Heart left ventricle (tissue), 16 donors: ENCODE results near the gene L3MBTL1. TPM values are rescaled to one million over a fixed set of nuclear protein-coding genes. Genes with fewer than 3 reads are reported as not detected.

ENCODE experiments used
- ATAC-seq, 4 donors: fragments of 200-7000 bp; cut with Tn5 transposase; one replicate each; pipeline ENCODE4 v1.9.1; 2020 to 2022; ENCODE audit warnings: moderate library complexity in 4 of 4, mild to moderate bottlenecking in 3 of 4, moderate number of reproducible peaks in 1 of 4
- DNase-seq, 5 donors: peaks; one replicate each; pipeline ENCODE4 v3.0.0-alpha.2; 2020
- H3K27ac ChIP-seq, 12 donors: fragments of 200-600 bp; sonication (generic) in 4 of 12; one replicate each; pipeline versions ENCODE4 v1.5.0 to v1.8.0; 2016 to 2022; ENCODE audit warnings: mild to moderate bottlenecking in 2 of 12
- H3K27me3 ChIP-seq, 9 donors: fragments of 200-600 bp; sonication (generic) in 2 of 9; one replicate each; pipeline versions ENCODE4 v1.5.1 to v1.8.0; 2016 to 2022; ENCODE audit warnings: mild to moderate bottlenecking in 3 of 9
- H3K36me3 ChIP-seq, 9 donors: fragments of 200-600 bp; sonication (generic) in 2 of 9; one replicate each; pipeline versions ENCODE4 v1.5.0 to v1.8.0; 2018 to 2022; ENCODE audit warnings: mild to moderate bottlenecking in 2 of 9
- H3K4me1 ChIP-seq, 12 donors: fragments of 200-600 bp; sonication (generic) in 4 of 12; one replicate each; pipeline versions ENCODE4 v1.5.0 to v1.8.0; 2016 to 2022; ENCODE audit warnings: mild to moderate bottlenecking in 3 of 12
- H3K4me3 ChIP-seq, 12 donors: fragments of 200-600 bp; sonication (generic) in 4 of 12; one replicate each; pipeline versions ENCODE4 v1.5.0 to v1.8.0; 2017 to 2022; ENCODE audit warnings: mild to moderate bottlenecking in 9 of 12, moderate library complexity in 4 of 12
- H3K9me3 ChIP-seq, 12 donors: fragments of 200-600 bp; sonication (generic) in 4 of 12; one replicate each; pipeline versions ENCODE4 v1.5.0 to v1.8.0; 2016 to 2022; ENCODE audit warnings: mild to moderate bottlenecking in 1 of 12
- CTCF ChIP-seq, 12 donors: fragments of 200-600 bp; sonication (generic) in 4 of 12; IDR thresholded peaks; one replicate each; pipeline versions ENCODE4 v1.5.0 to v1.8.0; 2018 to 2022; ENCODE audit warnings: antibody characterized with exemption in 12 of 12, mild to moderate bottlenecking in 5 of 12
- POLR2A ChIP-seq, 2 donors: fragments of 450-650 bp; IDR thresholded peaks; one replicate each; pipeline ENCODE4 v1.6.1; 2017; ENCODE audit warnings: antibody characterized with exemption in 2 of 2, mild to moderate bottlenecking in 2 of 2, moderate library complexity in 2 of 2
- WGBS, 4 donors: extraction: QIAGEN DNeasy Blood & Tissue Kit in 2 of 4; methylation state at CpG; one replicate each; pipeline versions ENCODE4 v1.1.5 to v1.1.7; 2013 to 2018; 5-methylcytosine and 5-hydroxymethylcytosine counted together
- intact Hi-C, 10 donors: fragments of 100-400 bp; cut with DNase I; formaldehyde crosslinking; loops; one replicate each; pipeline versions ENCODE4 v1.11.1 to v1.14.2; 2022
- polyA plus RNA-seq, 2 donors: library from polyadenylated mRNA; stranded (reverse); fragments of 200-250 nt; gene quantifications; one replicate each; pipeline ENCODE4 v1.2.3, GENCODE V29; 2013
- total RNA-seq, 9 donors: library from RNA; depleted of rRNA in 2 of 9; stranded (reverse); fragments of >200 nt in 2 of 9; fragmentation: NEBNext Ultra II Directional in 3 of 9; extraction: Animal tissue kit (Norgen Biotek cat#: 25700) in 3 of 9; gene quantifications; one replicate each; pipeline versions ENCODE4 v1.1.0 to v1.2.4, GENCODE V29; 2016 to 2023
- donor health status: ischemic (EF 13 %, LVEDD 7.1; RV severe dilation, severe dysfunction).
- donor health status: healthy with polysubstance abuse.
- donor health status: DM: no; HTN: yes; CAD: no.
- donor health status: DM: no; HTN: no; CAD: no.
- donor health status: ischemic (EF 25% LVEDD 6.9; RV normal size, moderate dysfunction).
- donor health status: ischemic (EF 25% LVEDD 5.7; RV mildly dilated, moderate dysfunction).
- donor health status: healthy.
- donor health status: DM: yes; HTN: yes; CAD: no.
- donor health status: ischemic (EF 35%, LVEDD 5.7; RV mildly dilated, moderate dysfunction).
- donor health status: nonischemic (EF 11% LVEDD 7.7; RV severe dilation, severe dysfunction).
- donor health status: DM: yes; HTN: yes; CAD: no.
- donor health status: PGD.
- donor health status: ischemic (EF 29% LVEDD 5.4; RV normal size, mild dysfunction).
- donor health status: nonischemic (EF 23%, LVEDD 6.1; RV moderate dilation, normal function).

L3MBTL1 gene
- total and polyA plus RNA-seq, 11 donors = 1.3 to 6.9 (median 3.8) TPM

- Histone ChIP-seq H3K27me3 (no peaks in the 10 kb centered on the region), H3K9me3 (peaks cover 0 to 8% (median 0%) of the 10 kb centered on the region in 12 donors), H3K4me3 (no peak overlapping the region), H3K36me3 (peaks cover 0 to 9% (median 0%) of the 10 kb centered on the region in 9 donors), H3K4me1 (no peaks in the 10 kb centered on the region), H3K27ac (no peak overlapping the region)
- no peak for TF ChIP-seq POLR2A (IDR thresholded peaks at IDR 0.05)
- no peak for TF ChIP-seq CTCF (IDR thresholded peaks at IDR 0.05)
- no peak for DNase-seq
- intact Hi-C loops = no loop called here
- WGBS, 4 donors = 81 to 88% (median 85%) methylated on average over 2 to 4 of the region's 4 CpGs
- peak in 1 of 4 donors; percentile 34 for ATAC-seq
These were observed 42.0 kb downstream of the L3MBTL1 start for GRCh38 chr20:43549416-43550065.

GRCh38 chr20:43550456-43550855, 43.0 kb downstream of the L3MBTL1 start:
- 87 to 97% (median 93%) methylated on average over 2 of the region's 2 CpGs for WGBS, 4 donors
- Histone ChIP-seq H3K27me3 (no peaks in the 10 kb centered on the region), H3K4me3 (no peak overlapping the region), H3K4me1 (no peaks in the 10 kb centered on the region), H3K36me3 (peaks cover 0 to 3% (median 0%) of the 10 kb centered on the region in 9 donors), H3K27ac (no peak overlapping the region), H3K9me3 (peaks cover 0 to 8% (median 0%) of the 10 kb centered on the region in 12 donors)
- no peak for DNase-seq
- intact Hi-C loops = no loop called here
- no peak for ATAC-seq
- TF ChIP-seq POLR2A (IDR thresholded peaks at IDR 0.05) = no peak
- TF ChIP-seq CTCF (IDR thresholded peaks at IDR 0.05) = no peak

- Histone ChIP-seq H3K4me1 (peaks cover 0 to 3% (median 0%) of the 10 kb centered on the region in 12 donors), H3K4me3 (no peak overlapping the region), H3K9me3 (no peaks in the 10 kb centered on the region), H3K27ac (no peak overlapping the region), H3K36me3 (no peaks in the 10 kb centered on the region), H3K27me3 (no peaks in the 10 kb centered on the region)
- ATAC-seq (no peak), DNase-seq (no peak)
- TF ChIP-seq POLR2A (IDR thresholded peaks at IDR 0.05) = no peak
- no peak for TF ChIP-seq CTCF (IDR thresholded peaks at IDR 0.05)
- intact Hi-C loops = no loop called here
- 78 to 83% (median 80%) methylated on average over 3 of the region's 3 CpGs for whole genome bisulfite sequencing, 4 donors
These were observed 46.9 kb downstream of the L3MBTL1 start for GRCh38 chr20:43554369-43554768.

GRCh38 chr20:43558412-43559146, 51.1 kb downstream of the L3MBTL1 start, which contains the start of gene SGK2:
Gene SGK2, plus strand, starts transcription at chr20:43559027. Its CDS starts 7,469 bp downstream, at chr20:43566496.
- no peaks in the 10 kb centered on the region for H3K36me3 ChIP-seq
- no peak for TF ChIP-seq POLR2A (IDR thresholded peaks at IDR 0.05)
- no peak for TF ChIP-seq CTCF (IDR thresholded peaks at IDR 0.05)
- ATAC-seq (peak in 1 of 4 donors; percentile 30), DNase-seq (no peak)
- 82 to 91% (median 88%) methylated on average over 12 of the region's 12 CpGs for WGBS, 4 donors
- peaks cover 0 to 3% (median 0%) of the 10 kb centered on the region in 12 donors for H3K4me1 ChIP-seq
- no peaks in the 10 kb centered on the region for H3K27me3 ChIP-seq
- intact Hi-C loops = no loop called here
- H3K4me3 ChIP-seq = no peak within 1 kb of the TSS
- H3K27ac ChIP-seq = no peak within 1 kb of the TSS
- H3K9me3 ChIP-seq = no peaks in the 10 kb centered on the region
